ENCODE data around the gene GSG1. TPM values are rescaled to one million over a fixed set of nuclear protein-coding genes. Genes with fewer than 3 reads are reported as not detected.
"Not testable (repeated sequence)": the region's sequence is repeated elsewhere in the genome, so short reads cannot be mapped to it uniquely, and the experiment has no call there.

GSG1 gene
- total RNA-seq, 1 donor from 2014 or later: not detected

DNA sequence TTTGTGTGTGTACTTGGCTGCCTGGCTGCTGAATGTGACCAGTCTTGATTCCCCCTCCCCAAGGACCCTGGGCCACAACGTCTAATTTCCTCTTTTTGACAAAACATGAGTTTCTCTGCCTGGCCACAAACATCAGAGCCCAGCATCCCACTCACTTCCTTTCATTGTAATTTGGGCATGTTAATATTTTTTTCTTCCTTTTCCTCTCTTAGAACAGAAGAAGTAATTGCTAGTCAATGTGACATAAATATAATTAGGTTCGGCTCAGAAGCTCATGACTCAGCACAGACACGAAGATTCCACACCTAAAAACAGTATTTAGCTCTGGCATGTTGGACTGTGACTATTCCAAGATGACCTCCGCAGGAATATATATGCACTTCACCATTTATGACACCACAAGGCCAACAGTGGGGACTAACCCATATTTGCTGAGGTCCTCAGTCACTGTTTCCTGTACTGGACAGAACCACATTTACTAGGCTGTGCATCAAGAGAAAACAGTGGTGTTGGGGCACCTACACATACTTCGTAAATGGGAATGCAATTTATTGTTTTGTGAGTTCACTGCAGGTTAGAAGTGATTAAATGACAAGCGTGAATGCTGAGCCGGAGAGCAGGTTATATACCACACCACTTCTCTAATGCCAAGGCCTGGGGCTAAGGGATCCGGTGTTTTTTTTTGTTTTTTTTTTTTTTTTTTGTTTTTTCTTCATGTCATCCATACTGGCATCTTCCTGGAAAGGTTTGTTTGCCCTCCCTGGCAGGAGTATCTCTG is 4.2 kb downstream of the GSG1 start:
- no peak for DNase-seq (ENCODE audit: missing footprints)

GRCh38 chr12:13097491-13098011 is 5.9 kb downstream of the GSG1 start:
- intact Hi-C loops (cut with DNase I): loop anchor here (1.0 to 5.0 kb wide), 5 partner anchors 55 to 180 kb away; partner anchors contain the start of gene HEBP1
- peak; percentile 65 for DNase-seq (ENCODE audit: missing footprints)
- ATAC-seq: no peak

More for the DNA sequence above, 4.2 kb downstream of the GSG1 start:
- intact Hi-C loops (cut with DNase I): loop anchor here (2.0 to 5.0 kb wide), 4 partner anchors 54 to 182 kb away; partner anchors contain the start of gene HEBP1
- ATAC-seq: no peak

- no peak for DNase-seq (ENCODE audit: missing footprints)
- no peak for ATAC-seq
- intact Hi-C loops (cut with DNase I): loop anchor here (5.0 kb wide), 2 partner anchors 93 to 178 kb away; partner anchors contain the start of gene HEBP1
Measured at GRCh38 chr12:13095266-13095995, 8.0 kb downstream of the GSG1 start.

DNA sequence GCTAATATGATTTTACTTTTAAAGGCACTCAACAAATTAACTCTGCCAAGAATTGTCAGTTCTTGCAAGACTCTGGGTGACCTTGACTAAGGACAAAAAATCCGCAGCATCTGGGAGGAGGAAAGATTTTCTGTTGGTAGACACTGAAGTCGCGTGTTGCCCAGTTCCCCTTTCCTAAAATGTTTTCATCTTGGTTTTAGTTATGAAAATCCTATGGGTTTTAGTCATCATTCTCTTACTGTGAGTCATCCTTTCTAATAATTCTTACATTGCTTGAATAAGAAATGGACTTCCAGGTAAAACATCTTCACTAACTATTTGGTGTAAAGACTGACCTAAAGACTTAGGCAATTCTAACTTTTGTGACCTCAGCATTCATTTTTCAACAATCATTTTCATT is 9.1 kb downstream of the GSG1 start:
- DNase-seq (ENCODE audit: missing footprints) (no peak), ATAC-seq (no peak)
- intact Hi-C loops (cut with DNase I): no loop called here

DNA sequence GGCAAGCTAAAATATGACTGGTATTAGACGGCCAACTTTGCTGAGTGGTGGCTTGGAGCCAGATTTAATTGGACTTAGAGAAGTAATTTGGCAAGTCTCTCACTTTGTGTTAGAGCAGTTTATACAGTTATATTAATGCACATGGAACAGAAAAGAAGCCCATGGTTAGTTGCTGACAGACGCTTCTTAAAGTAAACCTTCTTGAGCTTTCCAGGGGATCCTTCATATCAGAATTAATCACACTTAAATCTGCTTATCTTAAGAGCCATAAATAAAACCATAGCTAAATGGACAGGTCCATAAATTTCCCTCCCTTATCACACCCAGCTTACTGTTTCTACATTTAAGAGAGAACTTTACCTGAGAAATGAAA is 9.6 kb downstream of the GSG1 start:
- DNase-seq (ENCODE audit: missing footprints) (no peak), ATAC-seq (no peak)
- intact Hi-C loops (cut with DNase I): no loop called here

- intact Hi-C loops (cut with DNase I): no loop called here
- DNase-seq (ENCODE audit: missing footprints): no peak
- no peak for ATAC-seq
Measured at GRCh38 chr12:13093191-13093847, 10.1 kb downstream of the GSG1 start.

DNA sequence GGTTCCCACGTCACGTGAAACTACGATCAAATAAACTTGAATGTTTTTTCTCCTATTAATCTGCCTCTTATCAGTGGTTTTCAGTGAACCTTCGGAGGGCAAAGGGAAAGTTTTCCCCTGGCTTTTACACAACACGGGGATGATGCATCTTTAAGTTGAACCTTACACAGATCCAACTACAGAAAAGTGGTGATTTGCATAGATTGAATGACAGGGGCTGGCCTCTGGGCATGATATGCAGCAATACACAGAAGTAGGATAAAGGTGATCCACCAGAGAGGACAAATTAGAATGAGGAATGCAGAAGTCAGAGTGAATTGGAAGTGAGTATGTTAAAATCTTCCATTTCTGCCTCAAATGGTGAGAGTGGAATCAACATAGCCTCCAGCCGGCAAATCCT is 11.6 kb downstream of the GSG1 start:
- no peak for DNase-seq (ENCODE audit: missing footprints)
- intact Hi-C loops (cut with DNase I): no loop called here
- ATAC-seq: no peak

DNA sequence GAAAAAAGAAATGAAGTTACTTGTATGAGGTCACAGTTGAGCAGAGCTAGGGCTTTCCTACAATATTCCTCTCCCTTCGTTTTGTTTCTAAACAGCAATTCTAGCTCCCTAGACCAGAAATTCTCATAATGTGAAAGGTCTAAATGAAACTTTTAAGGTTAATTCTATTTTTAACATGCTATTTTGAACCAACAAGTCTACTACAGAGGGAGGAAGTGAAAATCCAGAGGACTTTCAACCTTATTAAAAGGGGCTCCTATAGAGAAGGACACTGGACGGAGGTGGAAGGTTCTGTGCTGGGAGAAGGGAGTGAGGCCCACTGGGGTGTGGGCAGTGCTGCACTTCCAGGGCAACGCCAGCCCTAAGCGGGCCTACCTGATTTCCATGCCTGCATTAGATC is 13.4 kb downstream of the GSG1 start:
- intact Hi-C loops (cut with DNase I): no loop called here
- no peak for ATAC-seq
- no peak for DNase-seq (ENCODE audit: missing footprints)

- intact Hi-C loops (cut with DNase I): no loop called here
- ATAC-seq (no peak), DNase-seq (ENCODE audit: missing footprints) (no peak)
Measured at GRCh38 chr12:13088496-13088895, 15.0 kb downstream of the GSG1 start.

DNA sequence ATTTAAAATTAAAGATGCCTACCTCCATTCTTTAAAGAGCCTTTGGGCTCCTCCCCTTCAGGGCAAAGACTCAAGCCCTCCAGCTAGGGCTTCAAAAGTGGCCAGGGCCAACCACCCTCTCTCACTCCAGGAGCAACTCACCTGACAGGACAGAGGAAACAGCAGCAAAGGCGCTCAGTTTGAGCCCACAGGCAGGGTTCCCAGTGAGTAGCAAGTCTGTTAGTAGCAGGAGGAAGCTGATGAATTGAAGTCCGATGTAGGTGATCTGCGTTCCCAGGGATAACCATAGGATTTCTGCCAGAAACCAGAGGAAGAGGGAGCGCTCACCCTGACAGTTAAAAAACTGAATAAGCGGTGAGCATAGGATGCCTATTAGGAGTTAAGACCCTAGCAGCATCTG is 15.7 kb downstream of the GSG1 start:
- no peak for ATAC-seq
- intact Hi-C loops (cut with DNase I): no loop called here

DNA sequence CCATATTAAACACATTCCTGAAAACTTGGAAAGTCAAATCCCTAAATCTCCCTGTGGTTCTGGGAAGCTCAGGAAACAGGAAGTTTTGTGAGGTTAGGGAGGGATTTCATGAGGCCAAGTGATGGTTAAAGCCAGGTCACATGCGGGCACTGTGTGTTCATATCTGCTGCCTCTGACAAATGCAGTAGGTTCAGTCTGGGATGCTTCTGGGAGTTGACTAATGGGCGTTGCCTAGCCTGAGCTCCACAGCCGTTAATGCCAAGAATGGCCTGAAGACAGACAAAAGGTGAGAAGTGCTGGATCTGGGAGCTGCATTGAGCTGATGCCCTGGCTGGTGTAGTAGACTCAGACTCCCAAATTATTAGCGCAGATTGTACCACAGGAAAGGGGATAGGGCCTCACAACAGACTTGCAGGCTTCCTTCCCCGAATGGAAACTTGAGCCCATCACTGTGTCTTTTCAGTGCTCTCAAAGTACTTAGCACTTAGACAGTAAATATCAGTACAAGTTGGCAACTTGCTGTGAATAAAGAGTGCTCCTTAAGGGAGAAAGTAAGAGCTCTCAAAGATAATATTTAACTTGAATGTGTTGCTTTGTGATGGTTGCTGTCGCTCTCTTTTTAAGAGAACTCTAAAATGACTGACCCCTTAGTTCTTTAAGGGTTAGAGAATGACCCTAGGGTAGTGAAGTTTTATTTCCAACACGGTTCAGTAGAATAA is 17.3 kb downstream of the GSG1 start:
- intact Hi-C loops (cut with DNase I): no loop called here
- ATAC-seq (no peak), DNase-seq (ENCODE audit: missing footprints) (no peak)

More for the DNA sequence above, 15.7 kb downstream of the GSG1 start:
- no peak for DNase-seq (ENCODE audit: missing footprints)

DNA sequence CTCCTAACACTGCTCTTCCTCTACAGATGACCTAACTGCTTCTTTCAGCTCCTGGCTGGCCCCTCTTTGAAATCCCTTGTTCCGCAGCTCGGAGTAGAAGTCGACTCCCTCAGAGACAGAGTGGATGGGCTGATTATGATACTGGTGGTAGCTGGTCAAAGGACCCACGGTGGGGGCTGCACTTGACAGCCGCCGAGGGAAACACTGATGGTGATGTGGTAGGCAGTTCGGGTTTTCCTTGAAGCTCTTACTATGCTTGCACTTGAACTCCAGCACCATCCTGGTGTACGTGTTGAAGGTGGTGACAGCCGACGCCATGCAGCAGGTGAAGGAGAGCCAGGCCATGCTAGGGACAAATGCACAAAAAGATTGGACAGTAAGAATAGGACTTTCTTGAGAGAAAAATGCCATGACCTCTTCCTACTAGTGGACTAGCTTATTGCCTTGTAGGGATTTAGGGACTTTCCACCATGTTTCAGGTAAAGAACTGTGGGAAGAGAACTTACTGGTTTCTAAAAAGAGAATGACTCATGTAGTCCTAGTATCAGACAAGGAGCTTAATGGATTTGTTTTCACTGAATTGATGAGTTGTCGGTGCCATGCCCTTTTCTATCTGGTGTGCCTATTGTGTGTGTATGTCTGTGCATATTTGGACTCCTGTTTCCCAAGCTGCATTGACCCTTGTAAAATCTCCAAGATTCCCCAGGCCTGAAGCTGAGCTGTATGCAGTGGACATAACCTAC is 18.4 kb downstream of the GSG1 start:
- DNase-seq (ENCODE audit: missing footprints) (no peak), ATAC-seq (no peak)
- intact Hi-C loops (cut with DNase I): no loop called here

DNA sequence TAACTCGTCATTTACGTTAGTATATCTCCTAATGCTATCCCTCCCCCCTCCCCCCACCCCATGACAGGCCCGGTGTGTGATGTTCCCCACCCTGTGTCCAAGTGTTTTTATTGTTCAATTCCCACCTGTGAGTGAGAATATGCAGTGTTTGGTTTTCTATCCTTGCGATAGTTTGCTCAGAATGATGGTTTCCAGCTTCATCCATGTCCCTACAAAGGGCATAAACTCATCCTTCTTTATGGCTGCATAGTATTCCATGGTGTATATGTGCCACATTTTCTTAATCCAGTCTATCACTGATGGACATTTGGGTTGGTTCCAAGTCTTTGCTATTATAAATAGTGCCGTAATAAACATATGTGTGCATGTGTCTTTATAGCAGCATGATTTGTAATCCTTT is 19.8 kb downstream of the GSG1 start:
- DNase-seq (ENCODE audit: missing footprints); intact Hi-C loops (cut with DNase I); ATAC-seq: not testable (repeated sequence)

- intact Hi-C loops (cut with DNase I): no loop called here
- DNase-seq (ENCODE audit: missing footprints) (no peak), ATAC-seq (no peak)
Measured at GRCh38 chr12:13082861-13083260, 20.6 kb downstream of the GSG1 start.

GRCh38 chr12:13080266-13080665 is 23.2 kb downstream of the GSG1 start:
- no peak for DNase-seq (ENCODE audit: missing footprints)
- intact Hi-C loops (cut with DNase I): no loop called here
- no peak for ATAC-seq

- no peak for DNase-seq (ENCODE audit: missing footprints)
- no peak for ATAC-seq
- intact Hi-C loops (cut with DNase I): no loop called here
Measured at GRCh38 chr12:13079440-13079906, 24.0 kb downstream of the GSG1 start.

- ATAC-seq (no peak), DNase-seq (ENCODE audit: missing footprints) (no peak)
- intact Hi-C loops (cut with DNase I): no loop called here
Measured at GRCh38 chr12:13075786-13076570, 27.5 kb downstream of the GSG1 start.
